GM13976 (cell line): Measurements from ENCODE around the gene HOMER3.

Source experiments
- DNase-seq: peaks from one replicate; pipeline ENCODE4 v3.0.0; 2012; ENCODE audit warnings: low spot score
- CTCF ChIP-seq: IDR thresholded peaks from 2 replicates; pipeline ENCODE4 v1.5.1; 2012; ENCODE audit warnings: borderline replicate concordance, mild to moderate bottlenecking; ENCODE audit not compliant: insufficient read depth; ENCODE audit errors: extremely low read depth, missing control alignments, control extremely low read depth
- in situ Hi-C: fragments of 300-500 bp; cut with MboI; formaldehyde crosslinking; loops from one replicate; pipeline ENCODE4 v1.12.0; 2022; ENCODE audit warnings: low sequenced_read_pairs, mixed read lengths, inconsistent platforms; ENCODE audit not compliant: unreplicated experiment

HOMER3 gene

GRCh38 chr19:18969931-18970659 lies 29.1 kb upstream of the HOMER3 start:
- no peak for DNase-seq
- no peak for TF ChIP-seq CTCF
- in situ Hi-C loops = no loop called here

- no peak for DNase-seq
- TF ChIP-seq CTCF = no peak
- in situ Hi-C loops = no loop called here
Measured at GRCh38 chr19:18967358-18968146, 26.5 kb upstream of the HOMER3 start.

- no peak for DNase-seq
- in situ Hi-C loops = no loop called here
Measured at GRCh38 chr19:18966307-18966706, 25.3 kb upstream of the HOMER3 start.

GRCh38 chr19:18964121-18964520 lies 23.1 kb upstream of the HOMER3 start:
- TF ChIP-seq CTCF = no peak
- DNase-seq = no peak
- in situ Hi-C loops = no loop called here

More at GRCh38 chr19:18966307-18966706, 25.3 kb upstream of the HOMER3 start:
- no peak for TF ChIP-seq CTCF

GRCh38 chr19:18961767-18962620 lies 21.0 kb upstream of the HOMER3 start:
- no peak for DNase-seq
- no peak for TF ChIP-seq CTCF
- in situ Hi-C loops = no loop called here

- in situ Hi-C loops = no loop called here
- no peak for TF ChIP-seq CTCF
- DNase-seq = no peak
Measured at GRCh38 chr19:18960370-18960769, 19.4 kb upstream of the HOMER3 start.
